Mucosa of stomach (tissue), 1 donor: ENCODE data around the gene TUBGCP4.

Experiments
- H3K27me3 ChIP-seq: one replicate; pipeline ENCODE4 v1.7.0; 2013; ENCODE audit warnings: mild to moderate bottlenecking, low read length; ENCODE audit not compliant: control insufficient read depth, insufficient read depth
- H3K36me3 ChIP-seq: one replicate; pipeline ENCODE4 v1.7.0; 2013; ENCODE audit warnings: low read length; ENCODE audit not compliant: control insufficient read depth, insufficient read depth
- H3K4me1 ChIP-seq: one replicate; pipeline ENCODE4 v1.7.0; 2013; ENCODE audit warnings: mild to moderate bottlenecking, low read length; ENCODE audit not compliant: control insufficient read depth, insufficient read depth
- H3K4me3 ChIP-seq: one replicate; pipeline ENCODE4 v1.7.0; 2013; ENCODE audit warnings: low read length
- H3K9ac ChIP-seq: one replicate; pipeline ENCODE4 v1.7.0; 2013; ENCODE audit warnings: mild to moderate bottlenecking, low read length, moderate library complexity
- H3K9me3 ChIP-seq: one replicate; pipeline ENCODE4 v1.7.0; 2013; ENCODE audit warnings: mild to moderate bottlenecking, low read length, moderate library complexity; ENCODE audit not compliant: control insufficient read depth
- donor health status: Pancreatic carcinoma.

Gene TUBGCP4

DNA sequence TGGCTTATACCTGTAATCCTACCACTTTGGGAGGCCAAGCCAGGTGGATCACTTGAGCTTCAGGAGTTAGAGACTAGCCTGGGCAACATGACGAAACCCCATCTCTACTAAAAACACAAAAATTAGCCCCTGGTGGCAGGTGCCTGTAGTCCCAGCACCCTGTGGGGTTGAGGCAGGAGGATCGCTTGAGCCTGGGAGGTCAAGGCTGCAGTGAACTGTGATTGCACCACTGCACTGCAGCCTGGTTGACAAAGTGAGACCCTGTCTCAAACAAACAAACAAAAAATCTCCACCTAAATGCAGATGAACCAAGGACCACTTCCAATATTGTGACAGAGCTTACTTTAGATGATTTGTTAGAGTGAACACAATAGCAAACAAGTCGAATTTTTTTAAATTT is 68.4 kb downstream of the TUBGCP4 start:
- Histone ChIP-seq H3K9ac (no peak overlapping the region), H3K36me3 (peaks cover 6% of the 10 kb centered on the region), H3K9me3 (no peaks in the 10 kb centered on the region), H3K27me3 (no peaks in the 10 kb centered on the region), H3K4me1 (no peaks in the 10 kb centered on the region), H3K4me3 (no peak overlapping the region)

DNA sequence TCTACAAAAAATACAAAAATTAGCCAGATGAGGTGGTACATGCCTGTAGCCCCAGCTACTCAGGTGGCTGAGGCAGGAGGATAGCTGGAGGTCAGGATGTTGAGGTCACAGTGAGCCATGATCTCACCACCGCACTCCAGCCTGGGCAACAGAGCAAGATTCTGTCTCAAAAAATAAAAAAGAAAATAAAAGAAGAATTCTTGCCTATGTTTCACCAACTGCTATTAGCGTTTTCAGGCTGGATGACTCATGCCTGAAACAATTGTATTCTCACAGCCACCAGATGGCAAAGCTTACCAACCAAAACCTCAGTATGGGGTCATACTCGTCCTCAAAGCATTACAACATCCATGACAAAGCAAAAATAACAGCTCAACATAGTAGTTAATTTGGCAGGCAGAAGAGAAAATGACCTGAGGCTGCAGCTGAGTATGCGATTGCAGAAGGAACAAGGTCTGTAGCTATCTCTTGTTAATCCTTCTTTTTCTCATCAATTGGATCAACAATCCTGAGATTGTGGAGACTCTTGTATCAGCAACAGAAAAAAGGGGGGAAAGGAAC is 69.9 kb downstream of the TUBGCP4 start:
- Histone ChIP-seq H3K4me3 (no peak overlapping the region), H3K9ac (no peak overlapping the region), H3K4me1 (no peaks in the 10 kb centered on the region), H3K36me3 (peaks cover 6% of the 10 kb centered on the region), H3K9me3 (no peaks in the 10 kb centered on the region), H3K27me3 (no peaks in the 10 kb centered on the region)

DNA sequence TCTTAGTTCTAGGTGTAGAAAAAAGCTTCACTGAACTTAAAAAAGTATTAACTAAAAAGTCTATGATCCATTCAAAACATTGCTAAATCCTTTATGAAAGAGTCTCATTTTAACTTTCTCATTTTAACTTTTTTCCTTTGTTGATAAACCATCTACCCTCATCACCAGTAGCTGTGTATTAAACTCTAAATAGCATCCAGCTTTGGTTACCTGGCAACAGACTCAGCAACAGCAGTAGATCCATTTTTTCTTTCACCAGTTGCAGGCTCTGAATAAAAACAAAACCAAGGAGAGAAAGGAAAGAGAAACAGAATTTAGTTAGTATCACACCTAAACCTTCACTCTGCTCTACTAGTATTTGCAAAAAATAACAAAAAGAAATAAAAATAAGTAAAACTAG is 70.4 kb downstream of the TUBGCP4 start:
- no peaks in the 10 kb centered on the region for H3K4me1 ChIP-seq
- no peak overlapping the region for H3K4me3 ChIP-seq
- H3K9me3 ChIP-seq: no peaks in the 10 kb centered on the region
- no peak overlapping the region for H3K9ac ChIP-seq
- H3K27me3 ChIP-seq: no peaks in the 10 kb centered on the region
- peaks cover 6% of the 10 kb centered on the region for H3K36me3 ChIP-seq

DNA sequence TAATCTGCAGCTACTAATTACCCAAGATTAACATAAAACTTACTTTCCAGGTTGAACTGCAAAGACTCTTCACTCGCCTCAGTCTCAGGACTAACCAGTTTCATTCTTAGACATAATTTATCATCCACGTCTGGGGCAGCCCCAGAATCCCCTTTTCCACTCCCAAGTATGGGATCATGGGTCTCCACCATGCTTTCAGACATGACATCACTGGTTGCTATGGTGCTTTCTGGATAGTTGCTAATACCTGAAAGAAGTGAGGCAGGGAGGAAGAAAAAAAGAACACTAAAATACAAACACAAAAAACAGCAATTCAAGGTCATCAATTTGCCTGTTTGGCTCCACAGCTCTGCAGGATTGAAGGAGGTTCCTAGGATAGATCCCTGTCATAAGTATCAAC is 75.4 kb downstream of the TUBGCP4 start:
- no peaks in the 10 kb centered on the region for H3K4me1 ChIP-seq
- H3K4me3 ChIP-seq: no peak overlapping the region
- no peaks in the 10 kb centered on the region for H3K36me3 ChIP-seq
- no peak overlapping the region for H3K9ac ChIP-seq
- H3K9me3 ChIP-seq: no peaks in the 10 kb centered on the region
- H3K27me3 ChIP-seq: no peaks in the 10 kb centered on the region

DNA sequence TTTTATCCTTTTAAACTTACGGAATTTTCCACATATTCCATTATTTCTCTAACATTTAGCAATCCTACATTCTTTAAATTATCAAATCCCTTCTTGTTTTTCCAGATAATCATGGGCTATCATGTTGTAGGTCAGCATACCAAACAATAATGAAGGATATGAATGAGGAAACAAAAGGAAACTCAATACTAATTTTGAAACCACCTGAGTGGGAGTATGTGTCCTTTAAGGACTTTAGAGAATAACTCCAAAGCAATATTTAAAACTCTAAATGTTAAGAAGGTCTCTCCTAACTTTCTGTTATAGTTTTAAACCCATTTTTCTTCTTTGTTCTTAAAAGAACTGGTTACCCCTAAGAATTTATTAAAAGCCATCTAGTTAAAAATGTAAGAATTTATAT is 79.1 kb downstream of the TUBGCP4 start:
- Histone ChIP-seq H3K27me3 (no peaks in the 10 kb centered on the region), H3K36me3 (no peaks in the 10 kb centered on the region), H3K4me1 (no peaks in the 10 kb centered on the region), H3K9me3 (no peaks in the 10 kb centered on the region), H3K4me3 (no peak overlapping the region), H3K9ac (no peak overlapping the region)
